Neural progenitor cell (in vitro differentiated cells): ENCODE results near the gene USP31.

Experiments used
- CTCF ChIP-seq: fragments of 200-600 bp; sonication (generic); IDR thresholded peaks from 2 replicates; pipeline ENCODE4 v1.5.1; 2017; ENCODE audit warnings: antibody characterized with exemption, mild to moderate bottlenecking
- EZH2phosphoT487 ChIP-seq: fragments of 200-600 bp; sonication (generic); IDR thresholded peaks from 2 replicates; pipeline ENCODE4 v1.6.1; 2017; ENCODE audit warnings: antibody characterized with exemption

GRCh38 chr16:23074423-23074822, 74.8 kb downstream of the USP31 start:
- TF ChIP-seq EZH2phosphoT487 = no peak
- no peak for TF ChIP-seq CTCF
